Neural progenitor cell (in vitro differentiated cells): Measurements from ENCODE around the gene SLC23A2.

ENCODE experiments used
- CTCF ChIP-seq: fragments of 200-600 bp; sonication (generic); IDR thresholded peaks from 2 replicates; pipeline ENCODE4 v1.5.1; 2017; ENCODE audit warnings: antibody characterized with exemption, mild to moderate bottlenecking
- EZH2 ChIP-seq: fragments of 200-600 bp; sonication (generic); IDR thresholded peaks from 2 replicates; pipeline ENCODE4 v1.6.1; 2017; ENCODE audit warnings: antibody characterized with exemption, mild to moderate bottlenecking, moderate library complexity
- EZH2phosphoT487 ChIP-seq: fragments of 200-600 bp; sonication (generic); IDR thresholded peaks from 2 replicates; pipeline ENCODE4 v1.6.1; 2017; ENCODE audit warnings: antibody characterized with exemption

- TF ChIP-seq CTCF (no peak), EZH2 (no peak), EZH2phosphoT487 (no peak)
Measured at GRCh38 chr20:4922186-4922585, 79.1 kb downstream of the SLC23A2 start.
